GM12873 (cell line): ENCODE results near the gene NAALADL2.

Experiments used
- CTCF ChIP-seq: IDR thresholded peaks from 2 replicates; pipeline ENCODE4 v1.5.1; 2012; ENCODE audit warnings: low read depth, mild to moderate bottlenecking, moderate library complexity, low read length, control low read depth; ENCODE audit not compliant: insufficient read depth; ENCODE audit errors: missing control alignments

The NAALADL2 gene

GRCh38 chr3:175310046-175310445 lies 450.9 kb downstream of the NAALADL2 start:
- TF ChIP-seq CTCF, result no peak

- TF ChIP-seq CTCF, result no peak
Observed at GRCh38 chr3:175311404-175311803, 452.3 kb downstream of the NAALADL2 start.

- TF ChIP-seq CTCF, result no peak
Observed at GRCh38 chr3:175311946-175312345, 452.8 kb downstream of the NAALADL2 start.

- TF ChIP-seq CTCF, result no peak
Observed at GRCh38 chr3:175312791-175313190, 453.7 kb downstream of the NAALADL2 start.

GRCh38 chr3:175316799-175317198 lies 457.7 kb downstream of the NAALADL2 start:
- TF ChIP-seq CTCF, result no peak

- TF ChIP-seq CTCF, result no peak
Observed at GRCh38 chr3:175325440-175325839, 466.3 kb downstream of the NAALADL2 start.

GRCh38 chr3:175326041-175326440 lies 466.9 kb downstream of the NAALADL2 start:
- no peak for TF ChIP-seq CTCF
